IMR-90 (cell line): ENCODE results near the gene NUBPL. TPM values are rescaled to one million over a fixed set of nuclear protein-coding genes. Genes with fewer than 3 reads are reported as not detected.

Experiments used
- ATAC-seq: fragments of 200-7000 bp; cut with Tn5 transposase; 2 replicates; pipeline ENCODE4 v1.9.1; 2020; ENCODE audit warnings: low read depth, mild to moderate bottlenecking, moderate library complexity
- BruUV-seq: library from RNA; stranded (reverse); fragments of 400-500 nt; replicated peaks from 2 replicates; lab custom pipeline; 2021; lab: Mats Ljungman, UMichigan
- CTCF ChIA-PET: fragments of 300-600 bp; formaldehyde crosslinking; extraction: SDS; loops from one replicate; lab custom pipeline; 2021; ENCODE audit warnings: antibody characterized with exemption; lab: Yijun Ruan, JAX
- POLR2A ChIA-PET: fragments of 300-600 bp; sonication (Branson Sonifier 250); formaldehyde crosslinking; loops from one replicate; lab custom pipeline; 2022; ENCODE audit warnings: antibody characterized with exemption; ENCODE audit not compliant: unreplicated experiment; lab: Charles Lee
- DNase-seq: peaks from one replicate; pipeline ENCODE4 v3.0.0; 2013
- H2AFZ ChIP-seq: replicated peaks from 2 replicates; pipeline ENCODE3; 2013; ENCODE audit warnings: low read length, mild to moderate bottlenecking; ENCODE audit not compliant: poor library complexity
- H2AK5ac ChIP-seq: 2 replicates; pipeline ENCODE4 v1.6.1; 2013; ENCODE audit warnings: low read depth, low read length, inconsistent platforms
- H2AK9ac ChIP-seq: replicated peaks from 2 replicates; pipeline ENCODE3; 2013; ENCODE audit warnings: mild to moderate bottlenecking, low read depth, low read length, moderate library complexity; ENCODE audit not compliant: poor library complexity
- H2BK120ac ChIP-seq: 2 replicates; pipeline ENCODE4 v1.6.1; 2013; ENCODE audit warnings: low read depth, low read length, inconsistent platforms
- H2BK15ac ChIP-seq: 3 replicates; pipeline ENCODE4 v1.6.1; 2013; ENCODE audit warnings: low read depth, low read length, inconsistent platforms
- H2BK20ac ChIP-seq: 2 replicates; pipeline ENCODE4 v1.6.1; 2013; ENCODE audit warnings: low read depth, mild to moderate bottlenecking, inconsistent platforms, low read length, moderate library complexity
- H2BK5ac ChIP-seq: 2 replicates; pipeline ENCODE4 v1.6.1; 2013; ENCODE audit warnings: mild to moderate bottlenecking, low read depth, low read length, inconsistent platforms; ENCODE audit not compliant: poor library complexity, severe bottlenecking
- H3K14ac ChIP-seq: replicated peaks from 2 replicates; pipeline ENCODE4 v1.6.1; 2013; ENCODE audit warnings: low read depth, low read length, inconsistent platforms
- H3K18ac ChIP-seq: 2 replicates; pipeline ENCODE4 v1.6.1; 2013; ENCODE audit warnings: low read depth, low read length, control low read depth
- H3K23ac ChIP-seq: 2 replicates; pipeline ENCODE4 v1.6.1; 2013; ENCODE audit warnings: low read depth, low read length, inconsistent platforms
- H3K27ac ChIP-seq: 2 replicates; pipeline ENCODE4 v1.5.1; 2013; ENCODE audit warnings: mild to moderate bottlenecking, control low read depth, low read length; ENCODE audit not compliant: insufficient read depth
- H3K27me3 ChIP-seq: 2 replicates; pipeline ENCODE4 v1.6.1; 2013; ENCODE audit warnings: low read length; ENCODE audit not compliant: control insufficient read depth, insufficient read depth
- H3K36me3 ChIP-seq: 2 replicates; pipeline ENCODE4 v1.6.1; 2013; ENCODE audit warnings: low read length, mixed read lengths; ENCODE audit not compliant: control insufficient read depth, insufficient read depth
- H3K4ac ChIP-seq: 2 replicates; pipeline ENCODE4 v1.6.1; 2013; ENCODE audit warnings: low read depth, low read length, inconsistent platforms
- H3K4me1 ChIP-seq: 2 replicates; pipeline ENCODE4 v1.6.1; 2013; ENCODE audit warnings: low read length, mixed read lengths; ENCODE audit not compliant: control insufficient read depth, insufficient read depth
- H3K4me2 ChIP-seq: 2 replicates; pipeline ENCODE4 v1.6.1; 2013; ENCODE audit warnings: low read depth, mild to moderate bottlenecking, control low read depth, low read length, moderate library complexity
- H3K4me3 ChIP-seq: 2 replicates; pipeline ENCODE4 v1.5.1; 2013; ENCODE audit warnings: low read depth, mild to moderate bottlenecking, control low read depth, low read length, moderate library complexity; ENCODE audit not compliant: insufficient read depth
- H3K56ac ChIP-seq: 2 replicates; pipeline ENCODE4 v1.6.1; 2013; ENCODE audit warnings: low read length, inconsistent platforms; ENCODE audit not compliant: insufficient read depth; ENCODE audit errors: extremely low read depth
- H3K79me1 ChIP-seq, 2 experiments: 2 replicates each; pipeline ENCODE4 v1.6.1; 2013; ENCODE audit warnings: low read length in 2 of 2, inconsistent platforms in 1 of 2, low read depth in 1 of 2
- H3K9ac ChIP-seq: 2 replicates; pipeline ENCODE4 v1.6.1; 2013; ENCODE audit warnings: low read depth, low read length, control low read depth
- H3K9me1 ChIP-seq: 2 replicates; pipeline ENCODE4 v1.6.1; 2013; ENCODE audit warnings: low read length, inconsistent platforms; ENCODE audit not compliant: insufficient read depth
- H3K9me3 ChIP-seq: 2 replicates; pipeline ENCODE4 v1.6.1; 2013; ENCODE audit warnings: low read length; ENCODE audit not compliant: control insufficient read depth, insufficient read depth
- H4K20me1 ChIP-seq: 2 replicates; pipeline ENCODE4 v1.6.1; 2013; ENCODE audit warnings: low read length, inconsistent platforms; ENCODE audit not compliant: insufficient read depth
- H4K5ac ChIP-seq: 2 replicates; pipeline ENCODE4 v1.6.1; 2013; ENCODE audit warnings: mild to moderate bottlenecking, low read depth, low read length, control low read depth
- H4K8ac ChIP-seq, 2 experiments: 2 replicates each; pipeline ENCODE4 v1.6.1; 2013; ENCODE audit warnings: low read depth in 2 of 2, low read length in 2 of 2, control low read depth in 1 of 2, inconsistent platforms in 1 of 2
- H4K91ac ChIP-seq: 2 replicates; pipeline ENCODE4 v1.6.1; 2013; ENCODE audit warnings: low read depth, low read length, inconsistent platforms; ENCODE audit not compliant: insufficient read depth
- BHLHE40 ChIP-seq: fragments of 150-350 bp; IDR thresholded peaks from 2 replicates; pipeline ENCODE4 v1.6.1; 2016; ENCODE audit warnings: mild to moderate bottlenecking, low read depth, low read length
- CEBPB ChIP-seq: IDR thresholded peaks from 2 replicates; pipeline ENCODE4 v1.6.1; 2012; ENCODE audit warnings: low read depth, low read length, improper control_type of control experiment
- CHD1 ChIP-seq: IDR thresholded peaks from 2 replicates; pipeline ENCODE4 v1.6.1; 2012; ENCODE audit warnings: low read depth, low read length, improper control_type of control experiment
- FOS ChIP-seq: fragments of 150-350 bp; IDR thresholded peaks from 2 replicates; pipeline ENCODE4 v1.6.1; 2016; ENCODE audit warnings: low read depth, low read length
- MAFK ChIP-seq: IDR thresholded peaks from 2 replicates; pipeline ENCODE4 v1.6.1; 2012; ENCODE audit warnings: low read depth, low read length, improper control_type of control experiment
- MAZ ChIP-seq: IDR thresholded peaks from 2 replicates; pipeline ENCODE4 v1.6.1; 2012; ENCODE audit warnings: low read depth, mild to moderate bottlenecking, low read length, improper control_type of control experiment, moderate library complexity, borderline replicate concordance
- MXI1 ChIP-seq: IDR thresholded peaks from 2 replicates; pipeline ENCODE4 v1.6.1; 2012; ENCODE audit warnings: low read depth, mild to moderate bottlenecking, low read length, moderate library complexity, borderline replicate concordance
- NFE2L2 ChIP-seq: fragments of 150-350 bp; IDR thresholded peaks from 2 replicates; pipeline ENCODE4 v1.6.1; 2016; ENCODE audit warnings: low read depth, mild to moderate bottlenecking, low read length
- POLR2A ChIP-seq: IDR thresholded peaks from 2 replicates; pipeline ENCODE4 v1.6.1; 2012; ENCODE audit warnings: mild to moderate bottlenecking, low read depth, low read length
- RAD21 ChIP-seq: IDR thresholded peaks from 2 replicates; pipeline ENCODE4 v1.6.1; 2012; ENCODE audit warnings: low read length, improper control_type of control experiment
- RCOR1 ChIP-seq: IDR thresholded peaks from 2 replicates; pipeline ENCODE4 v1.6.1; 2012; ENCODE audit warnings: mild to moderate bottlenecking, low read length, improper control_type of control experiment; ENCODE audit not compliant: insufficient replicate concordance
- RFX5 ChIP-seq: IDR thresholded peaks from 2 replicates; pipeline ENCODE4 v1.8.0; 2012; ENCODE audit warnings: low read depth, mild to moderate bottlenecking, low read length, moderate library complexity
- SMC3 ChIP-seq: fragments of 150-350 bp; IDR thresholded peaks from 2 replicates; pipeline ENCODE4 v1.6.1; 2016; ENCODE audit warnings: low read depth, mild to moderate bottlenecking, antibody characterized with exemption, low read length, moderate library complexity
- USF2 ChIP-seq: fragments of 150-350 bp; IDR thresholded peaks from 2 replicates; pipeline ENCODE4 v1.6.1; 2017; ENCODE audit warnings: mild to moderate bottlenecking, antibody characterized with exemption, low read length, low read depth
- WGBS, 2 experiments: methylation state at CpG; one replicate each; pipeline versions ENCODE4 v1.1.5 to v1.1.7; 2013; ENCODE audit warnings: missing lambda C conversion rate in 2 of 2; ENCODE audit not compliant: insufficient read length in 1 of 2; ENCODE audit errors: extremely low coverage in 2 of 2; 5-methylcytosine and 5-hydroxymethylcytosine counted together
- dilution Hi-C: fragments of 300-500 bp; cut with HindIII; formaldehyde crosslinking; loops from one replicate; pipeline ENCODE4 v1.14.3; 2018; ENCODE audit warnings: low sequenced_read_pairs; ENCODE audit not compliant: unreplicated experiment
- in situ Hi-C: fragments of 300-500 bp; cut with MboI; formaldehyde crosslinking; loops from 3 replicates; pipeline ENCODE4 v1.14.3; 2019; ENCODE audit warnings: low sequenced_read_pairs, inconsistent platforms, mixed read lengths
- intact Hi-C: fragments of 100-400 bp; cut with micrococcal nuclease; formaldehyde crosslinking; loops from 2 replicates; pipeline ENCODE4 v1.10.0; 2022
- polyA plus RNA-seq, 3 experiments: library from polyadenylated mRNA; depleted of rRNA; stranded (reverse); fragments of >200 nt; gene quantifications; 2 replicates each; pipeline ENCODE4 v1.2.3, GENCODE V29; 2012; ENCODE audit warnings: low replicate concordance in 1 of 3
- total RNA-seq: library from RNA; depleted of rRNA; stranded (reverse); fragments of >200 nt; gene quantifications from 2 replicates; pipeline ENCODE4 v1.2.3, GENCODE V29; 2012
- TF ChIP-seq, protein P1 (sequence below): conservative IDR thresholded peaks from 2 replicates; pipeline ENCODE4 v1.5.1; 2012; ENCODE audit warnings: mild to moderate bottlenecking, low read depth, low read length, improper control_type of control experiment
- TF ChIP-seq, protein P2 (sequence below): fragments of 150-350 bp; IDR thresholded peaks from 2 replicates; pipeline ENCODE4 v1.6.1; 2016; ENCODE audit warnings: low read depth, mild to moderate bottlenecking, low read length, moderate library complexity, borderline replicate concordance

Gene NUBPL
- total and polyA plus RNA-seq, 2 of the 4 experiments (the other 2 are of a cell fraction) = 5.4 to 11.5 TPM

GRCh38 chr14:31687726-31688125, 126.5 kb downstream of the NUBPL start:
- ChIA-PET CTCF (interaction anchor here (0.6 kb wide), 1 partner anchor 262 kb away, joined by 3 read pairs; no protein-coding TSS in a partner anchor), POLR2A (interaction anchor here (0.6 kb wide), 1 partner anchor 795 kb away, joined by 10 read pairs; no protein-coding TSS in a partner anchor)
- Histone ChIP-seq H3K27ac (no peak overlapping the region), H3K4me3 (no peak overlapping the region), H4K8ac (no peak overlapping the region), H2AK5ac (no peak overlapping the region), H3K4me2 (no peak overlapping the region), H4K91ac (no peak overlapping the region), H3K79me1 (no peaks in the 10 kb centered on the region; a peak in 1 of 4 replicates), H2BK120ac (no peak overlapping the region), H3K4me1 (no peaks in the 10 kb centered on the region), H4K5ac (no peak overlapping the region), H2BK15ac (no peak overlapping the region), H3K18ac (no peak overlapping the region), H2BK20ac (no peak overlapping the region), H3K23ac (no peak overlapping the region), H2BK5ac (no peak overlapping the region), H2AK9ac (no peak overlapping the region), H3K36me3 (no peaks in the 10 kb centered on the region), H3K14ac (no peak overlapping the region), H3K9me3 (no peaks in the 10 kb centered on the region), H2AFZ (no peak overlapping the region), H4K20me1 (no peaks in the 10 kb centered on the region), H3K56ac (no peak overlapping the region), H3K9ac (no peak overlapping the region), H3K9me1 (no peaks in the 10 kb centered on the region), H3K4ac (no peak overlapping the region), H3K27me3 (no peaks in the 10 kb centered on the region)
- no peak for DNase-seq
- TF ChIP-seq, protein P1, sequence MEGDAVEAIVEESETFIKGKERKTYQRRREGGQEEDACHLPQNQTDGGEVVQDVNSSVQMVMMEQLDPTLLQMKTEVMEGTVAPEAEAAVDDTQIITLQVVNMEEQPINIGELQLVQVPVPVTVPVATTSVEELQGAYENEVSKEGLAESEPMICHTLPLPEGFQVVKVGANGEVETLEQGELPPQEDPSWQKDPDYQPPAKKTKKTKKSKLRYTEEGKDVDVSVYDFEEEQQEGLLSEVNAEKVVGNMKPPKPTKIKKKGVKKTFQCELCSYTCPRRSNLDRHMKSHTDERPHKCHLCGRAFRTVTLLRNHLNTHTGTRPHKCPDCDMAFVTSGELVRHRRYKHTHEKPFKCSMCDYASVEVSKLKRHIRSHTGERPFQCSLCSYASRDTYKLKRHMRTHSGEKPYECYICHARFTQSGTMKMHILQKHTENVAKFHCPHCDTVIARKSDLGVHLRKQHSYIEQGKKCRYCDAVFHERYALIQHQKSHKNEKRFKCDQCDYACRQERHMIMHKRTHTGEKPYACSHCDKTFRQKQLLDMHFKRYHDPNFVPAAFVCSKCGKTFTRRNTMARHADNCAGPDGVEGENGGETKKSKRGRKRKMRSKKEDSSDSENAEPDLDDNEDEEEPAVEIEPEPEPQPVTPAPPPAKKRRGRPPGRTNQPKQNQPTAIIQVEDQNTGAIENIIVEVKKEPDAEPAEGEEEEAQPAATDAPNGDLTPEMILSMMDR = no peak
- TF ChIP-seq MAFK = no peak
- TF ChIP-seq MXI1 = no peak
- no peak for TF ChIP-seq CHD1
- no peak for TF ChIP-seq BHLHE40
- no peak for TF ChIP-seq SMC3
- TF ChIP-seq CEBPB = no peak
- TF ChIP-seq MAZ = no peak
- no peak for TF ChIP-seq POLR2A
- TF ChIP-seq RFX5 = no peak
- no peak for TF ChIP-seq RAD21
- TF ChIP-seq, protein P2, sequence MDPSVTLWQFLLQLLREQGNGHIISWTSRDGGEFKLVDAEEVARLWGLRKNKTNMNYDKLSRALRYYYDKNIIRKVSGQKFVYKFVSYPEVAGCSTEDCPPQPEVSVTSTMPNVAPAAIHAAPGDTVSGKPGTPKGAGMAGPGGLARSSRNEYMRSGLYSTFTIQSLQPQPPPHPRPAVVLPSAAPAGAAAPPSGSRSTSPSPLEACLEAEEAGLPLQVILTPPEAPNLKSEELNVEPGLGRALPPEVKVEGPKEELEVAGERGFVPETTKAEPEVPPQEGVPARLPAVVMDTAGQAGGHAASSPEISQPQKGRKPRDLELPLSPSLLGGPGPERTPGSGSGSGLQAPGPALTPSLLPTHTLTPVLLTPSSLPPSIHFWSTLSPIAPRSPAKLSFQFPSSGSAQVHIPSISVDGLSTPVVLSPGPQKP = no peak
- TF ChIP-seq USF2 = no peak
- no peak for TF ChIP-seq RCOR1
- TF ChIP-seq NFE2L2 = no peak
- TF ChIP-seq FOS = no peak
- BruUV-seq = no TSS peak
- in situ Hi-C loops (no loop called here), intact Hi-C loops (no loop called here), dilution Hi-C loops (no loop called here)
- no peak for ATAC-seq
- WGBS, 2 experiments = no CpG with 5 or more reads among the region's 1 CpG
